B cell (primary cell): ENCODE results near the gene SLC24A4.

Experiments used
- CTCF ChIP-seq: fragments of 200-600 bp; IDR thresholded peaks from one replicate; pipeline ENCODE4 v1.8.0; 2022; ENCODE audit warnings: antibody characterized with exemption, mild to moderate bottlenecking
- EZH2 ChIP-seq: IDR thresholded peaks from 2 replicates; pipeline ENCODE4 v1.6.1; 2012; ENCODE audit warnings: borderline replicate concordance, low read depth, mild to moderate bottlenecking, moderate library complexity, low read length; ENCODE audit not compliant: insufficient read depth, poor library complexity, severe bottlenecking

GRCh38 chr14:92372230-92372629 lies 49.3 kb downstream of the SLC24A4 start:
- TF ChIP-seq CTCF = no peak
- TF ChIP-seq EZH2 = no peak
